ENCODE measurements around the gene SLC35D2.
A peak's percentile ranks its signal among the peaks of the same experiment; 100 is the strongest.

The SLC35D2 gene

DNA sequence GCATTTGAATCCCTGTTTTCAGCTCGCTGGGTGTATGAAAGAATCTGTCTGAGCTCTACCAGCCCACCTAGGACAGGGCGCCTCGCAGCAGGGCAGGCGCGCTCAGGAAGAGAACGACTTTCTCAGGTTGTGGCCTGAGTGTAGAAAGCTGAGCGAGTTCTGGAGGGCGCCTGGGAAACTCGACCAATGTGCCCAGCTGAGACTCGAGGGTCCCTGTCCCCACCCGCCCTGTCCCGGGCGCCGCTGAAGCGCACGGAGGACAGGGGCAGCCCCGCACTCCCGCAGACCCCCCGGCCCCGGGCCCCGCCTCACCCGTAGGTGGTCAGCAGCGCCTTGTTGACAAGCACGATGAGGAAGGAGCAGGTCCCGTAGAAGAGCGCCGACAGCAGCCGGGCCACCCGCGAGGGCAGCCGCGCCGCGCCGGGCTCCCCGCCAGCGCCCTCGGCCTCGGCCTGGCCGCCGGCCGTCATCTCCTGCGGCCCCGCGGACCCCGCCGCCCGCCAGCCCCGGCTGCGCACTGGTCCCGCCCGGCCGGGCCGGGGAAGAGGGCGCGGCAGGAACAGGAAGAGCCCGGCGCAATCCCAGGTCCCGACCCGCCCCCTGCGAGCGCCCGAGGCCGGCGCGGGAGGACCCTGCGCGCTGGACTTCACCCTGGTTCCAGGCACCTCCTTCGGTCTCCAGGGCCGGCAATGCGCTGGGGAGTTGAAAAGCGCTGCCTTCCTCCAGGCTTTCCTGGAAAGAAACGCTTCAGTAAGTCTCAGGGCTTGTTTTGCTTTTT is at the start of gene SLC35D2:
SLC35D2 (minus strand) TSS at position 547 of the 778 bp plus-strand sequence; CDS start at position 470, 77 bp downstream.
- no peak for DNase-seq

DNA sequence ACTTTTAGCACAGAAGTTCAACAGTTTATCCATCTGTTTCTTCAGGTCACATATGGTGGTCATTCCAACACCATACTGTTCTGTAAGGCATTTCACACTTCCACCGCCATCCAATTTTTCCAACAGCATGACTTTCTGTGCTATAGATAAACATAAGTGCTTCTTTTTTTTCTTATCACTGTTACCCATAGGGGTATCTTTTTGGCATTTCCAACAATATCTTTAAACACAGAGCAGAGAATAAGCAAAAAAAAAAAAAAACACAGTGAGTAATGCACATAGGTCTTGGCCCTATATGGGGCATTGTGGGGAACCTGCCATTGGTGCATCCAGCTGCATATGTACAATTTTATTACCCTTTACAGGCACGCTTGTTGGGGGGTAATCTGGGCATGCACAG is 46.9 kb upstream of the SLC35D2 start:
- no peak for DNase-seq

DNA sequence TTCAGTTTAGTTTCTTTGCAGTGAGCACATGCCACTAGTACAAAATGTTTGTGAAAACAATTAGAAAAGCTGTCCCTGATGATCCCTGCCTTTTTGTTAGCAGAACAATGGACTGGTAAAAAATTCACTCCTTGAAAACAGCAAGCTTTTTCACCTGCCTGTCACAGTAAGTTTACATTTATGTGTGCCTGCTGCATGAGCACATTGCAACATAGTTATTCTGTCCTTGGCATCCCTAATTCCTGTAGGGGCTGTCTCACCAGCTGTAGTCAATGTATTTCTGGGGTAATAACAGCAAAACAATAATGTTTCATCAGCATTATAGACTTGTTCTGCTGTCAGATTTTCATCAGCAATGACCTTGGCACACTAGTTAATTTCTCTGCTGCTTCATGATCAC is 46.2 kb upstream of the SLC35D2 start:
- DNase-seq, result no peak

DNA sequence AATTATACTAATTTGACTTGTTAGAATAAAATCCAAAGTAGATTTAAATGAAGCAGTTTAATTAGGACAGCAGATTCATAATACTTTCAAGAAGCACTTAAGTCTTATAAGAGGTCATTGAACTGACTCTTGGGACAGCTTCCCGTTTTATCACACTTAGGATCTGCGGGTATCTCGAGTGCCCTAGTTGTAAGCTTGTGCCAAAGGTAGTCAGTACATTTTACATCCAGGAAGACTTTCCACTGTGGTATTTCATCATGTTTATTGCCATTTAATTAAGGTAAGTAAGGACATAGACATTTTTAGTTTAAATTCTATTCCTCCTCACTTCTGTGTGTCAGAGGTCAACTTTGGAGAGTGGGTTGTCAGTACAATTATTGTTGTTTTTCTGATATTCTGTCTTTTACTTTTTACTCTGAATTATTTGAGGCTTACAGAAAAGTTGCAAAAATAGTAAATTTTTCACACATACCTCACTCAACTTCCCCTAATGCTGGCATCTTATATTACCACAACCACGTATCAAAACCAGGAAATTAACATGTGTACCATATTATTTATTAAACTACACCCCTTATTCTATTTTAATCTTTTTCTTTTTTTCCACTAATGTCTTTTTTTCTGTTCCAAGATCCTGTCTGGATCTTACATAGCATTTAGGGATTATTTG is 42.1 kb upstream of the SLC35D2 start:
- DNase-seq, result no peak

DNA sequence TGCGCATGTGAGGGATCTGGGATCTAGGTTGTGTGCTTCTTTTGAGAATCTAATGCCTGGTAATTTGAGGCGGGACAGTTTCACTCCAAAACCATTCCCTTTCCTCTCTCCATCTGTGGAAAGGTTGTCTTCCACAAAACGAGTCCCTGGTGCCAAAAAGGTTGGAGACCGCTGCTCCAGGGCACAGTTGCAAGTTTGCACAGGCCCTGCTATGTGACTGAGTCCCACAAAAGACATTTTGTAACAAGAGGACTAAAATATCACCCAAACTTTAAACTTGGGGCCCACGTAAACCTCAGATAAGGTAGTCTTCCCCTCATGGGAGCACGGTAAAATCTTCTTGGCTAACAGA is 40.5 kb upstream of the SLC35D2 start:
- DNase-seq, result no peak

DNA sequence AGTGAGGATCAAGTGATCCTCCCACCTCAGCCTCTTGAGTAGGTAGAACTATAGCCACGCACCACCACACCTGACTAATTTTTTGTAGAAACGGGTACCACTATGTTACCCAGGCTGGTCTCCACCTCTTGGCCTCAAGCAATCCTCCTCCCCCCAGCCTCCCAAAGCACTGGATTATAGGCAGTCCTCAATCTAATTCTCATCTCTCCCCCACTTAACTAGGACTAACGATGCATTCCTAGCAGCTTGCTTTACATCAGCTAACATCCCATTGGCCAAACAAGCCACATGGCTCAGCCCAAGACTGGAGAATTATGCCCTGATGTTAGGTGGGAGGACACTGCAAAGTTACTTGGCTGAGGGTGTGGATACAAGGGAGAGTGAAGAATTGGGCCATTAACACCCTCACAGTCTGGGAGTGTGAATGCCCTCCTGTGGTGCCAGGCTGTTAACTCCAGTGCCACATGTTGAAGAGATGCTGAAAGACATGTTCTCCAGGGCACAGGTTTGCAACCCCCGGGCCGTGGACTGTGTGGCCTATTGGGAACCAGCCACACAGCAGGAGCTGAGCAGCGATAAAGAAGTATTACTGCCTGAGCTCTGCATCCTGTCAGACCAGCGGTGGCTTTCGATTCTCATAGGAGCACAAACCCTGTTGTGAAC is 39.9 kb upstream of the SLC35D2 start:
- DNase-seq, result no peak

DNA sequence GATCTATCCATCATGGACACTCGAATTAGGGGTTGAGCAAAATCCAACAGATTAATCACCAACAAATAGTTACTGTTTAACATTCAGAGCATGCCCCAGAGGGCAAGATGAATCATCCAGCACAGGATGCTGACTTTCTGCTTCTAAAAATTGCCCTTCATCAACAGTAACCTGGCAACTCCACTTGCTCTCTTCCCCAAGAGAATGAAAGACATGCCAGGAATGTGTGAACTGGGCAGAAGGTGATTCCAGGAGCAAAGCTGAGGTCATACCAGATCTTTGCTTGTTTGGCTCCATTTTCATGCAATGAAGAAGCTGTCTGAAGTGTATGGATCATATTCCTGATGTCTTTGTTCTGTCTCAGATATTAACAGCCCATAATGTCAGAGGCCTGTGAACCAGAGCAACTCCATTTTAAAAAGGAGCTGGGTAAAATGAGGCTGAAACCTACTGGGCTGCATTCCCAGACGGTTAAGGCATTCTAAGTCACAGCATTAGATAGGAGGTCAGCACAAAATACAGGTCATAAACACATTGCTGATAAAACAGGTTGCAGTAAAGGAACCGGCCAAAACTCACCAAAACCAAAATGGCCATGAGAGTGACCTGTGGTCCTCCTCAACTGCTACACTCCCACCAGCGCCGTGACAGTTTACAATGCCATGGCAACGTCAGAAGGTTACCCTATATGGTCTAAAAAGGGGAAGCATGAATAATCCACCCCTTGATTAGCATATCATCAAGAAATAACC is 37.1 kb upstream of the SLC35D2 start:
- DNase-seq, result no peak

DNA sequence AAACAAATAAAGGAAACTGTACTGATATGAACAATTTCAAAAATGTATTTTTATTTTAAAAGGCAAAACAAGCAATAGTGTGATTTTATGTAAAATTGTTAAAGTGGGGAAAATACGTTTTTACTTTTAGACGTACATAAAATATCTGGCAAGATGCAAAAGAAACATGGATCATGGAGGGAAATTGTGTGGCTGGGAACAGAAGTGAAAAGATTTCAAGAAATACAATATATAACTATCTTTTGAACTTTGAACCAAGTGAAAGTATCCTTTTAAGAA is 36.1 kb upstream of the SLC35D2 start:
- DNase-seq, result no peak

DNA sequence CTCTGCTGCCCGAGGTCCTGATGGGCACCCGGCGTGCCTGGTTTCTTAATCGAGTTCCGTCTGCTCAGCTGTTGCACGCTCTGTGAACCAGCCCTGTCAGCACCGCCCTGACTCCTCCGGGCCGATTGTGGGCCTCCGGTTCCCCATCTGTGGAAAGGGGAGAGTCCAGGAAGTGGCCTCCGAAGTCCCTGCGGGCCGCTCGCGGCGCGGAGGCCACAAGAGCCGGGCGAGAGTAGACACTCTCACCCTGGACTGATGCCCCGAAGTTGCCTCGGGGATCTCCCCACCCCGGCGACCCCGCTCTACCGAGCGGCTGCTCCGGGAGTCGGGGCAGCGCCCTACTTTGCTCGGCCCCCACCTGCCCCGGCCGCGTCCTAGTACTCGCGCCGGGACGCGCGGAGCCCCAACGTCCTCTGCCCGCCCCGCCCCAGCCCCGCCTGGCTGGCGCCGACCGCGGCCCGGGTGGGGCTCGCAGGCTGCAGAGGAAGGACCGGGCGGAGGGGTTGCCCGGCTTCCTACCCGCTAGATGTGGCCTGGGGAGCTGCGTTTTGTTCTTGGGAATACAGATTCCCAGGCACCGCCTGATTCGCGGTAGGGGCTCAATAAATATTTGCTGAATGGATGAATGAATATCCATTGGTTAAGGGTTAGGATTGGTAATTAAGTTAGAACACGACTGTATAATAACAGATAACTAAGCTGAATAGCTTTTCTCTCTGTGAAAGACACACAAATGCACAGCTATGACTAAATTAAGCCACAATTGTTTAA is 35.6 kb upstream of the SLC35D2 start:
- DNase-seq, result no peak

DNA sequence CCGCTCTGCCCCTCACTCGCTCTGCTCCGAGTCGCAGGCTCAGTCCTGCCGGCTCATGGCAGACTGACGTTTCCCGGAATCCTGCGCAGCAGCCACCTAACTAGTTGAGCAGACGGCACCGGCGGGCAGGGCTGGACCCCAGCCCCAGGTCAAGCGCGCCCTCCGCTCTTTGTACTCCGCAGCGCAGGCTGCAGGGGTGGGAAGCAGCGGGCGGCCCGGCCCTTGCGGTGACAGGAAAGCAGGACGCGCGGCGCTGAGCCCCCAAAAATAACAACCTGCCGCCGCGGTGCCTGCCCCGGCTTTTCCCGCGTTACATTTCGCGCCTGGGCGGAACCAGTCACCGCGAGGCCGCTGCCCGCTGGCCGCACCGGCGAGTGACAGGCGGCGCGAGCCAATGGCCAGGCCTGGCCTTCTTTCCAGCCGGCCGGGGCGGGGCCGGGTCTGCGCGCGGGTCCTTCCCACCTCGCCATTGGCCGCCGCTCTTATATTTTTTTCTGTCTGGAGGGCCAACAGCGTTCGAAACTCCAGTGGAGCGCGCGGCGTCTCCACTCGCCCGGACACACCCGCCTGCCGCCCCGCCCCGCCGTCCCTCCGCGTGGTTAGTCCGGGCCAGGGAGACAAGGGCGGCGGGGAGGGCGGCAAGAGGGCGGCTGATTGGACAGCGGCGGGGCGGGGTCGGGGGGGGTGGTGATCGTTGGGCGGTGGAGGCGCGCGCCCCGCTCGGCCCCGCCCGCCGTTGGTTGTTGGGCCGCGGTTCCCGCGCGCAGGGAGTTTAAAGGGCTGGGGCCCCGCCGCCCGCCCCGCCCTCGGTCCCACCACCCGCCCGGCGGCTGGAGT is 34.8 kb upstream of the SLC35D2 start, which contains the start of gene ZNF367:
ZNF367 (minus strand) TSS at position 288 of the 837 bp plus-strand sequence. CDS start 338 bp downstream, outside the sequence.
- peak; percentile 67 for DNase-seq

DNA sequence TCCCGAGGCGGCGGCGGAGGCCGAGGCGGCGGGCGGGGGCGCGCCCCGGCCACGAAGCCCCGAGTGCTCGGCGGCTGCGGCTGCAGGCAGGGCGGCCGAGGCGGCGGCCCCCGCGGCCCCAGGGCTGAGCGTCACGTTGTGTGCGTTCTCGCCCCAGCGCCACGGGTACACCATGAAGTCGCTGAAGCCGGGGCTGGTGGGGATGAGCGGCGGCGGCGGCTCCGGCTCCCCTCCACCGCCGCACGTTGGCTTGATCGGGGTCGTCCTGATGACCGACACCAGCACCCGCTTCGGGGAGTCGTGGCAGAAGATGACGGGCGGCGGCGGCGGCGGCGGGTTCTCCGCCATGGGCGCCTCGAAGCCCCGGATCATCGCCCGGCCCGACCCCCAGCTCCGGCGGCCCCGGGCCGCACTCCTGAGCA is 34.2 kb upstream of the SLC35D2 start:
- no peak for DNase-seq

DNA sequence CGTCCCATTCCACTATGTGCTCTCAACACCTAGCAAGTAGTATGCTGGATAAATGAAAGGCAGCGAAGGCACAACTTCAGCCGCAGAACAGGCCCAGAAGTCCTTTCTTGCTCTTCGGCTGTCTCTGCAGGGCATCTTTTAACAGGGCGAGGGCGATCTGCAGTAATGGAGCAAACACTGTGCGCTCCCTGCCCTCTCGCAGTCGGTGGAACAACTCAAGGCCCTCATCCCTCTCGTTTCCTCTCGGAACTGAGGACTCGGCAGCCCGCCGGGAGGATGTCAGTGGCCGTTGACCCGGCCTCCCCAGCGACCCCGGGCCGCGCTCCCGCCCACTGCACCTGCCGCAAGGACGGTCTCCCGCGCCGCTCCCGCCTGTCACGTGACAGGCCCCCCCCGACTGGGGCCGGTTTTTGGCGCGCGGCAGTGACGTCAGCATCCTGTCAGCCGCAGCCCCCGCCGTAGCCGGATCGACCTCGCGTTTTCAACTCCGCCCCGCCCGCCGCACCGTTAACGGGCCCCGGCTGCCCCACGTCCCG is 33.6 kb upstream of the SLC35D2 start:
- DNase-seq, result no peak

DNA sequence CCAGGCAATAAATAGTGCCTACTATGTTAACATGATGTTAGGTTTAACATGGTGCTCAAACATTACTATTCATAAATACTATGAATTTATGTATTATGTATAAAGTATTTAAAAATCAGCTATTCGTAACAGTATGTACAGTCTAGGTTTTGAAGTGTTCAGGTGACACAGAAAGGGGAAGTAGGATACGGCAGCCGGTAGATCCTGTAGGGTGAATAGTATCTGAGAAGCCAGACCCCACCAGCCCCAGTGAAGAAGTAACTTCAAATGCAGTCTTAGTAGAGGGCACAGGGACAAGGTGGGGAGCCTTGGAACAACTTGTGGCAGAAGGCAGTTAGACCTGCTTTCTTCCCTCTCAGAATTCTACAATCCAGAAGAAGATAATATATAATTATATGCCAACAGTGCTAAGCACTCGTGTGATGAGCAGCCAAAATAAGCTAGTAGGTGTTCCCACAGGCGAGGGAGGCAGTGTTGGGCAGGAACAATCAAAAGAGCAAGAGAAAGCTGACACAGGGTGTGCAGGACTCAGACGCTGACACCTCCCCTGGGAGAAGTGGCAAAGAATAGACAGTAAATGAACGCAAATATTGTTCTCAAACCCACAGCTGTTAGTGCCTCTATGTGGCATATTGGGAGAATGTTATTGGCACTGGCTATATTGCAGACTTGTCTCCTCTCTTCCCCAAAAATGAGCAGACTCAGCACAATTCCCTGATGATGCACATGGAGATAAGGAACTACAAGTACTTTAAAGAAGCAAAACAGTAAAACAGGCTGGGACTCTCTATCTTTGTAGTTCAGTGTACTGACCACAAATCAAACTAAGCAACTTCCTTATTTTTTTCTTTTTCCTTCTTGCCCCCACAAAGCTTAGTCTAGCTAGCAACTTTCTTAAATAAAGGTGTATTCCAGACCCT is 30.1 kb upstream of the SLC35D2 start:
- DNase-seq, result no peak

DNA sequence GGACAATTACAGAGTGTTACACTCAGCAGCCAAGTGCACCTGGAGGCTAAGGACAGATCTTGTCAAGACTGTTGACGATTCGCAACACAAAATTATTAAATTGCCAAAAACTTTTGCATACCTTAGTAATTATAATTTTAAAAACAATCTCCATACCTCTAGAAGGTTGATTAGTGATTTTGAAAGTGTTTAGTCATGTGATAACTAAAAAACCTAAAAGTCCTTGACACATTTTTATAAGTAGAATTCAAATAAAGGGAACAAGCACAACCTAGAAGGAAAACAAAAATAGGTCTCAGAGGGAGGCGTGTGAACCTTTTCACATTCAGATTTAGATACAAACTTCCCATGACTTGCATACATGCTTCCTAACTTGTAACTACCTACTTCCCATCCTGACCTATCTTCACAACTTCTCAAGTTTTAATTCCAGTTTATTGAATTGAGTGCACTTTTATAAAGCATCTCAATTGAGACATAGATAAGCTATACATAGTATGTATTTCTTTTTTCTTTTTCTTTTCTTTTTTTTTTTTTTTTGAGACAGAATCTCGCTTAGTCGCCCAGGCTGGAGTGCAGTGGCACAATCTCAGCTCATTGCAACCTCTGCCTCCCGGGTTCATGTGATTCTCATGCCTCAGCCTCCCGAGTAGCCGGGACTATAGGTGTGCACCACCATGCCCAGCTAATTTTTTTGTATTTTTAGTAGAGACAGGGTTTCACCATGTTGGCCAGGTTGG is 28.8 kb upstream of the SLC35D2 start:
- no peak for DNase-seq

DNA sequence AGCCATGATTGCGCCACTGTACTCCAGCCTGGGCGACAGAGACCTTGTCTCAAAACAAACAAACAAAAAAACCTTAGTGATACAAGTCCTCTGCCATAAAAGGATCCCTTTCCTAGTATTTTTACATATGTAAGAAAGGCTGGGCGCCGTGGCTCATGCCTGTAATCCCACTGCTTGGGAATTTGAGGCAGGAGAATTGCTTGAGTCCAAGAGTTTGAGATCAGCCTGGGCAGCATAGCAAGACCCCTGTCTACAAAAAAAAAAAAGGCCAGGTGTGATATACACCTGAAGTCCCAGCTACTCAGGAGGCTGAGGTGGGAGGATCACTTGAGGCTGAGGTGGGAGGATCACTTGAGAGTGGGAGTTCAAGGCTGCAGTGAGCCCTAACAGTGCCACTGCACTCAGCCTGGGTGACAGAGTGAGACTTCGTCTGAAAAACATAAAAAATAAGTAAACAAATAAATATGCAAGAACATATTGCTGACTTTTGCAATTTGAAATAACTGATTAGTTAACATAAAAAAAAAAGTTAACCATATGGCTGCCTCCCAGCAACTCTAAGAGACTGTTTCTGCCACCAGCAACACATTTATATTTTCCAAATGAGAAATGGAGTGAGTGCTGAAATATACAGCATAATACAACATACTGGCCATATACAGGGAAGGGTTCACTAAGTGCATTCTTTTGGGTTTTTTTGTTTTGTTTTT is 27.8 kb upstream of the SLC35D2 start:
- DNase-seq, result no peak

DNA sequence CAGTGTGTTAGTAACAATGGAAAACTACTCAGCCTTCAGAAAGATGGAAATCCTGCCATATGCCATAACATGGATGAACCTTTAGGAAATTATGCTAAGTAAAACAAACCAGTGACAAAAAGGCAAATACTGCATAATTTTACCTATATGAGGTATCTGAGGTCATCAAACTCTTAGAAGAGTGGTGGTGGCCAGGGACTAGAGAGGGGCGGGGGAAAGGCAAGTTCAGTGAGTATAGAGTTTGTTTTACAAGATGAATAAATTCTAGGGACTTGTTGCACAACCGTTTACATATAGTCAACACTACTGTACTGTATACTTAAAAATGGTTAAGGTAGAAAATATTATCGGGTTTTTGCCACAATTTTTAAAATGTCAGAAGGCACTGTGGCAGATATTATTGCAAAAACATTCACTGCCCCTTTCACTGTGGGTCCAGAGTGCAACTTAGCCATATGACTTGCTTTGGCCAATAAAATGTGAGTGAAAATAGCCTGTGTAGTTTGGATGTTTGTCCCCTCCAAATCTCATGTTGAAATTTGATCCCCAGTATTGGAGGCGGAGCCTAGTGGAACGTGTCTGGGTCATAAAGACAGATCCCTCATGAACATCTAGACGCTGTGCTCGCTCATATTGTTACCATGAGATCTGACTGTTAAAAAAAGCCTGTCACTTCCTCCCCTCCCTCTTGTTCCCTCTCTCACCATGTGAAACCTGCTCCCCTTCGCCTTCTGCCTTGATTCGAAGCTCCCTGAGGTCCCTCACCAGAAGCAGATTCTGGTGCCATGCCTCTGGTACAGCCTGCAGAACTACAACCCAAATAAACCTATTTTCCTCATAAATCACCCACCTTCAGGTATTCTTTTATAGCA is 25.1 kb upstream of the SLC35D2 start:
- no peak for DNase-seq

DNA sequence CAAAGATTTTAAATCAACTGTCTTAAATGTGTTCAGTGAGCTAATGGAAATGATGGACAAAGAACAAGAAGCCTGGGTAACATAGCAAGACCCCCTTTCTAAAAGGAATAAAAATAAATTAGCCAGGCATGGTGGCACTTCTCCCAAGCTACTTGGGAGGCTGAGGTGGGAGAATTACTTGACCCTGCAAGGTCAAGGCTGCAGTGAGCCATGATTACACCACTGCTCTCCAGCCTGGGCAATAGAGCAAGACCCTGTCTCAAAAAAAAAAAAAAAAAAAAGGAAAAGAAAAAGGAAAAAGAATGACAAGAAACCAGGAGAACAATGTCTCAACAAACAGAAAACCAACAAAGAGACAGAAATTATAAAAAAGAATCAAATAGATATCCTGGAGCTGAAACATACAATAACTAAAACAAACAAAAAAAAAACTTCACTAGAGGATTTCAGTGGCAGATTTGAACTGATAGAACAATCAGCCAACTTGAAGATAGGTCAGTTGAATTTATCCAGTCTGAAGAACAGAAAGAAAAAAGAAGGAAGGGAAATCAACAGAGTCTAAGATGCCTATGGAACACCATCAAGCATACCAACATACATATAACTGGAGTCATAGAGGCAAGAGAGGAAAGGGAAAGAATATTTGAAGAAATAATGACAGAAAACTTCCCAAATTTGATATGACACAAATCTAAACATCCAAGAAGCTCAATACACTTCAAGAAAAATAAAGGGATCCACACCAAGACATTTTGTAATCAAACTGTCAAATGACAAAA is 16.8 kb upstream of the SLC35D2 start:
- DNase-seq, result no peak

All from NCI-H187 treated with DMSO at 0.1 percent for 48 hours (cell line).